ENCODE data around the gene ID2. TPM values are rescaled to one million over a fixed set of nuclear protein-coding genes. Genes with fewer than 3 reads are reported as not detected.
A peak's percentile ranks its signal among the peaks of the same experiment; 100 is the strongest.

The ID2 gene
- total and polyA plus RNA-seq, 2 of the 13 experiments (the other 11 are each of a cell fraction or from before 2014, with no cell fraction given), result 214 to 719 TPM

- TF ChIP-seq FOXA1 (IDR thresholded peaks at IDR 0.05) (no peak), FOXA1 (CRISPR knock-in tag; IDR thresholded peaks at IDR 0.05) (0 out of 2 replicates have a peak, but pooled peaks have one; percentile 6), PTBP1 (IDR thresholded peaks at IDR 0.05; ENCODE audit: low read depth, low read length, poor library complexity, severe bottlenecking) (no peak), FOSL2 (CRISPR knock-in tag; IDR thresholded peaks at IDR 0.05) (0 out of 2 replicates have a peak, but pooled peaks have one; percentile 2), IRF2 (CRISPR knock-in tag; IDR thresholded peaks at IDR 0.05) (0 out of 2 replicates have a peak, but pooled peaks have one; percentile 7), ZNF567 (CRISPR knock-in tag; IDR thresholded peaks at IDR 0.05; ENCODE audit: borderline replicate concordance) (no peak), ZBTB10 (CRISPR knock-in tag; IDR thresholded peaks at IDR 0.05; ENCODE audit: borderline replicate concordance) (no peak), ZIK1 (CRISPR knock-in tag; IDR thresholded peaks at IDR 0.05; ENCODE audit: borderline replicate concordance, low read depth) (0 out of 2 replicates have a peak, but pooled peaks have one; percentile 26), FOXP1 (IDR thresholded peaks at IDR 0.05) (no peak), FOXP1 (CRISPR knock-in tag; IDR thresholded peaks at IDR 0.05) (peak; percentile 17; the same call in 1 of the 2 replicates), GATAD2A (CRISPR knock-in tag; IDR thresholded peaks at IDR 0.05) (no peak), HOMEZ (CRISPR knock-in tag; IDR thresholded peaks at IDR 0.05; ENCODE audit: low read depth) (no peak), ZNF878 (CRISPR knock-in tag; IDR thresholded peaks at IDR 0.05) (peak; percentile 64; the same call in 1 of the 2 replicates), RBAK (CRISPR knock-in tag; IDR thresholded peaks at IDR 0.05) (no peak), JUN (CRISPR knock-in tag; IDR thresholded peaks at IDR 0.05) (no peak), ETS1 (CRISPR knock-in tag; IDR thresholded peaks at IDR 0.05) (no peak), DPF2 (CRISPR knock-in tag; IDR thresholded peaks at IDR 0.05; ENCODE audit: borderline replicate concordance, low read depth) (no peak), LRRFIP1 (CRISPR knock-in tag; conservative IDR thresholded peaks at IDR 0.05) (no peak), CCDC6 (CRISPR knock-in tag; IDR thresholded peaks at IDR 0.05) (peak; percentile 14; the same call in 1 of the 2 replicates)
Measured at GRCh38 chr2:8684540-8684877, 2.7 kb downstream of the ID2 start (continued).

Measured in HepG2 (cell line).